GM11168 (cell line): Measurements from ENCODE around the gene ST14.
"Not testable (repeated sequence)": the region's sequence is repeated elsewhere in the genome, so short reads cannot be mapped to it uniquely, and the experiment has no call there.

Source experiments
- in situ Hi-C: fragments of 300-500 bp; cut with MboI; formaldehyde crosslinking; loops from one replicate; pipeline ENCODE4 v1.12.0; 2022; ENCODE audit warnings: low sequenced_read_pairs; ENCODE audit not compliant: unreplicated experiment

ST14 gene

GRCh38 chr11:130181295-130182272 lies 22.0 kb downstream of the ST14 start:
- in situ Hi-C loops = no loop called here

DNA sequence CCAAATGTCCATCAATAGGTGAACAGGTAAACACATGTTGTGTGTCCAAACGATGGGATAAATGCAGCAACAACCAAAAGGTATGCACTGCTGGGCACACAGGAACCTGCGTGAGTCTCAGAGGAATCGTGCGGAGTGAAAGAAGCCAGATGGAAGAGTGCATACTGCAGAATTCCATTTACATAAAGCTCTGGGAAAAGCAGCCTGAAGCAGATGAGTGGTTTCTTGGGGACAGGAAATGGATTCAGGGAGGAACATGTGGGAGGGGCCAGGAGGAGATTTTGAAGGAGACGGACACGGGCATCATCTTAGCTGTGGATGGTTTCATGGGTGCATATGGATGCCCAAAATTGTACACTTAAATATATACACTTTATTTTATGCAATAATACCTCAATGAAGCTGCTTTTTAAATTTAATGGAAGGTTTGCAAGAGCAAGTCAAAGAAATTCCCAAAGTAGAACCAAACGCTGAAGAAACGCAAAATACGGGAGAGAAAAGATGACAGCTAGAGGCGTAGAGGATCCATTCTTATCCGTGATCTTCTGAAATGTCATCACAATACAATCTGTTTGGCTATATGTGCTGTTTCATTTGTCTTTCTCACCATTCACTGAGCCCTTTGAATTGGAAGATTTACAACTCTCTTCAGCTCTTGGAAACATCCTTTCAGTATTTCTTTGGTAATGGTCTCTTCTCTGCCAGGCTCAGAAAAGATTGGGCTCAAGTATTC lies 24.5 kb downstream of the ST14 start:
- in situ Hi-C loops = no loop called here

- in situ Hi-C loops = no loop called here
These were observed 27.5 kb downstream of the ST14 start for GRCh38 chr11:130187096-130187495.

DNA sequence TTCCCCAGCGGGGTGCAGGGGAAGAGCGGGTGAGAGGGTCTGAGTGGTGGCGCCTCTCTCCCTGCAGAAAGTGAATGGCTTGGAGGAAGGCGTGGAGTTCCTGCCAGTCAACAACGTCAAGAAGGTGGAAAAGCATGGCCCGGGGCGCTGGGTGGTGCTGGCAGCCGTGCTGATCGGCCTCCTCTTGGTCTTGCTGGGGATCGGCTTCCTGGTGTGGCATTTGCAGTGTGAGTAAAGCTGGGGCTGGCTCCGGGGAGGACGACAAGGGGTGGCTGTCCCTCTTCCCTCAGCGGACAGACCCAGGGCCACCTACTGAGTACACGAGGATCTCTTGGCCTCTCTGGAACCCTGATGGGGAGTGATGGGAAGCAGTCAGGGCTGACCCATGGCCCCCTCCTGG lies 28.5 kb downstream of the ST14 start:
- in situ Hi-C loops = no loop called here

GRCh38 chr11:130188585-130189347 lies 29.2 kb downstream of the ST14 start:
- in situ Hi-C loops = no loop called here

- in situ Hi-C loops = no loop called here
These were observed 30.1 kb downstream of the ST14 start for GRCh38 chr11:130189492-130190210.

DNA sequence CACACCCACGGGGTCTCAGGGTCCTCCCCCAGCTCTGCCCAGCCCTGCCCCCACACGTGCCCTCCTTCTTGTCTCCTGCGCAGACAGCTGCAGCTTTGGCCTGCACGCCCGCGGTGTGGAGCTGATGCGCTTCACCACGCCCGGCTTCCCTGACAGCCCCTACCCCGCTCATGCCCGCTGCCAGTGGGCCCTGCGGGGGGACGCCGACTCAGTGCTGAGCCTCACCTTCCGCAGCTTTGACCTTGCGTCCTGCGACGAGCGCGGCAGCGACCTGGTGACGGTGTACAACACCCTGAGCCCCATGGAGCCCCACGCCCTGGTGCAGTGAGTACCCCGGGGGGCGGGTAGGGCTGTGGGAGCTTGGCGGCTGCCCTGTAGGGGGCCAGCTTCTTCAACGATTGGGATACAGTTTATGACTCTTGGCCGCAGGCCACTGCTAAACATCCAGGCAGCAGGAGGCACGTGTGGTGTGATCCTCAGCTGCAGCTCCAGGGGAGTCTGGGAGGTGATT lies 30.8 kb downstream of the ST14 start:
- in situ Hi-C loops = no loop called here

- in situ Hi-C loops = no loop called here
These were observed 32.3 kb downstream of the ST14 start for GRCh38 chr11:130191896-130192295.

GRCh38 chr11:130192845-130193267 lies 33.3 kb downstream of the ST14 start:
- in situ Hi-C loops = no loop called here

GRCh38 chr11:130193551-130193950 lies 34.0 kb downstream of the ST14 start:
- in situ Hi-C loops = not testable (repeated sequence)

- in situ Hi-C loops = no loop called here
These were observed 34.9 kb downstream of the ST14 start for GRCh38 chr11:130194241-130195023.

- in situ Hi-C loops = no loop called here
These were observed 37.9 kb downstream of the ST14 start for GRCh38 chr11:130197386-130198035.

DNA sequence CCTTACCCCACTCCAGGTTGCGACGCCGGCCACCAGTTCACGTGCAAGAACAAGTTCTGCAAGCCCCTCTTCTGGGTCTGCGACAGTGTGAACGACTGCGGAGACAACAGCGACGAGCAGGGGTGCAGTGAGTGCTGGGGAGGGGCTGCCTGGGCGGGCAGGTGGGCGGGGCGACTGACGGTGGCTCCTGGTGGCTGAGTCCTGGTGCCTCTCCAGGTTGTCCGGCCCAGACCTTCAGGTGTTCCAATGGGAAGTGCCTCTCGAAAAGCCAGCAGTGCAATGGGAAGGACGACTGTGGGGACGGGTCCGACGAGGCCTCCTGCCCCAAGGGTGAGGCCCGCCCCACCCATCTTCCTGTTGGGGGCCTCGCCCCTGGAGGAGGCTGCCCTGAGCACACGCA lies 38.7 kb downstream of the ST14 start:
- in situ Hi-C loops = no loop called here

DNA sequence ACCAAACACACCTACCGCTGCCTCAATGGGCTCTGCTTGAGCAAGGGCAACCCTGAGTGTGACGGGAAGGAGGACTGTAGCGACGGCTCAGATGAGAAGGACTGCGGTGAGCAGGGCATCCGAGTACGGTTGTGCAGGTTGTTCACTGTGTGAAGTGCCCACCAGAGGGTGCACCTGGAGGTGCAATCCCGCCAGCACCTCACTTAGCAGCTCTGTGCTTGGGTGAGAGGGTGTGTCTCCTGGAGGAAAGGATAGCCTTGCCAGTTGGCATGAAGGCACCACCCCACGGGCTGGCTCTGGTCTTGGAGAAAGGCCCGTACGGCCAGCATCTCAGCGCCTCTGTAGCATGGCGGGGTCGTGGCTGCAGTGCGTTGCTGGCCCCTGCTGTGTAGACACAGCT lies 39.4 kb downstream of the ST14 start:
- in situ Hi-C loops = no loop called here

DNA sequence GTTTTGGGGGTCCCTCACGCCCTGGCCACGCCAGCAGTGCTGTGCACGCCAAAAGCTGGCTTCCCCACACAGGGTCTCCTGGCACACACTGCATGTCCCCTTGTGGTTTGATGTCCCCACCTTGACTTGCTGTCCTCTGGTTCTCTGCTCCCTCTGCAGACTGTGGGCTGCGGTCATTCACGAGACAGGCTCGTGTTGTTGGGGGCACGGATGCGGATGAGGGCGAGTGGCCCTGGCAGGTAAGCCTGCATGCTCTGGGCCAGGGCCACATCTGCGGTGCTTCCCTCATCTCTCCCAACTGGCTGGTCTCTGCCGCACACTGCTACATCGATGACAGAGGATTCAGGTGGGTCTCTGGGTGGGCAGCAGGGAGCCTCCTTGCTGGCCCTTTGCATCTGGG lies 40.2 kb downstream of the ST14 start:
- in situ Hi-C loops = loop anchor here (25.0 kb wide), 2 partner anchors 213 to 663 kb away; no protein-coding TSS in a partner anchor

- in situ Hi-C loops = loop anchor here (25.0 kb wide), 2 partner anchors 211 to 661 kb away; no protein-coding TSS in a partner anchor
These were observed 41.4 kb downstream of the ST14 start for GRCh38 chr11:130201026-130201425.

GRCh38 chr11:130202009-130202817 lies 42.6 kb downstream of the ST14 start:
- in situ Hi-C loops = loop anchor here (25.0 kb wide), 2 partner anchors 210 to 660 kb away; no protein-coding TSS in a partner anchor
